Activated CD8-positive, alpha-beta T cell treated with anti-CD3 and anti-CD28 coated beads for 36 hours (primary cell): ENCODE measurements around the gene PDXK. TPM values are rescaled to one million over a fixed set of nuclear protein-coding genes. Genes with fewer than 3 reads are reported as not detected.

Source experiments
- ATAC-seq: fragments of 200-7000 bp; cut with Tn5 transposase; one replicate; pipeline ENCODE4 v1.10.0; 2021; ENCODE audit warnings: mild to moderate bottlenecking, moderate library complexity
- CTCF ChIA-PET: fragments of 350-600 bp; sonication (Branson Sonifier 250); formaldehyde crosslinking; loops from one replicate; lab custom pipeline; 2021; ENCODE audit warnings: antibody characterized with exemption; lab: Charles Lee
- POLR2A ChIA-PET: fragments of 350-600 bp; sonication (Branson Sonifier 250); formaldehyde crosslinking; loops from one replicate; lab custom pipeline; 2021; ENCODE audit warnings: antibody characterized with exemption; lab: Charles Lee
- DNase-seq: peaks from one replicate; pipeline ENCODE4 v3.0.0-alpha.2; 2020
- H3K27ac Mint-ChIP-seq: one replicate; pipeline ENCODE4 v1.8.0; 2021; ENCODE audit warnings: mild to moderate bottlenecking, mixed read lengths
- H3K27me3 Mint-ChIP-seq: one replicate; pipeline ENCODE4 v1.8.0; 2021; ENCODE audit warnings: mixed read lengths
- H3K36me3 Mint-ChIP-seq: one replicate; pipeline ENCODE4 v1.8.0; 2021; ENCODE audit warnings: low read depth, mixed read lengths
- H3K4me1 Mint-ChIP-seq: one replicate; pipeline ENCODE4 v1.8.0; 2021; ENCODE audit warnings: low read depth, mixed read lengths
- H3K4me3 Mint-ChIP-seq: one replicate; pipeline ENCODE4 v1.8.0; 2021; ENCODE audit warnings: mild to moderate bottlenecking, moderate library complexity, mixed read lengths
- H3K9me3 Mint-ChIP-seq: one replicate; pipeline ENCODE4 v1.8.0; 2021; ENCODE audit warnings: mixed read lengths
- intact Hi-C: fragments of 100-400 bp; cut with micrococcal nuclease; formaldehyde crosslinking; loops from one replicate; pipeline ENCODE4 v1.10.0; 2022
- total RNA-seq, 2 experiments: library from RNA; stranded (reverse); gene quantifications; one replicate each; pipeline ENCODE4 v1.2.3, GENCODE V29; 2021
- TF ChIP-seq, protein P1 (sequence below): fragments of 200-600 bp; IDR thresholded peaks from one replicate; pipeline ENCODE4 v1.8.0; 2022; ENCODE audit warnings: antibody characterized with exemption, mild to moderate bottlenecking

The PDXK gene
- total RNA-seq, 2 experiments from 2014 or later, result 118 to 122 TPM

GRCh38 chr21:43754948-43755781, 36.2 kb downstream of the PDXK start:
- no peak for DNase-seq
- TF ChIP-seq, protein P1, sequence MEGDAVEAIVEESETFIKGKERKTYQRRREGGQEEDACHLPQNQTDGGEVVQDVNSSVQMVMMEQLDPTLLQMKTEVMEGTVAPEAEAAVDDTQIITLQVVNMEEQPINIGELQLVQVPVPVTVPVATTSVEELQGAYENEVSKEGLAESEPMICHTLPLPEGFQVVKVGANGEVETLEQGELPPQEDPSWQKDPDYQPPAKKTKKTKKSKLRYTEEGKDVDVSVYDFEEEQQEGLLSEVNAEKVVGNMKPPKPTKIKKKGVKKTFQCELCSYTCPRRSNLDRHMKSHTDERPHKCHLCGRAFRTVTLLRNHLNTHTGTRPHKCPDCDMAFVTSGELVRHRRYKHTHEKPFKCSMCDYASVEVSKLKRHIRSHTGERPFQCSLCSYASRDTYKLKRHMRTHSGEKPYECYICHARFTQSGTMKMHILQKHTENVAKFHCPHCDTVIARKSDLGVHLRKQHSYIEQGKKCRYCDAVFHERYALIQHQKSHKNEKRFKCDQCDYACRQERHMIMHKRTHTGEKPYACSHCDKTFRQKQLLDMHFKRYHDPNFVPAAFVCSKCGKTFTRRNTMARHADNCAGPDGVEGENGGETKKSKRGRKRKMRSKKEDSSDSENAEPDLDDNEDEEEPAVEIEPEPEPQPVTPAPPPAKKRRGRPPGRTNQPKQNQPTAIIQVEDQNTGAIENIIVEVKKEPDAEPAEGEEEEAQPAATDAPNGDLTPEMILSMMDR, result no peak
- intact Hi-C loops, result no loop called here
- H3K27me3 Mint-ChIP-seq, result no peaks in the 10 kb centered on the region
- H3K36me3 Mint-ChIP-seq, result peaks cover 19% of the 10 kb centered on the region
- H3K9me3 Mint-ChIP-seq, result no peaks in the 10 kb centered on the region
- no peak overlapping the region for H3K27ac Mint-ChIP-seq
- H3K4me1 Mint-ChIP-seq, result no peaks in the 10 kb centered on the region
- POLR2A ChIA-PET, result no interaction called here
- H3K4me3 Mint-ChIP-seq, result no peak overlapping the region
- ATAC-seq, result peak; percentile 53
- CTCF ChIA-PET, result no interaction called here

GRCh38 chr21:43755820-43756594, 37.1 kb downstream of the PDXK start:
- ChIA-PET POLR2A (no interaction called here), CTCF (no interaction called here)
- H3K27ac Mint-ChIP-seq, result no peak overlapping the region
- H3K4me3 Mint-ChIP-seq, result no peak overlapping the region
- peaks cover 17% of the 10 kb centered on the region for H3K36me3 Mint-ChIP-seq
- H3K27me3 Mint-ChIP-seq, result no peaks in the 10 kb centered on the region
- ATAC-seq (no peak), DNase-seq (no peak)
- TF ChIP-seq, protein P1, result no peak
- H3K9me3 Mint-ChIP-seq, result no peaks in the 10 kb centered on the region
- intact Hi-C loops, result no loop called here
- no peaks in the 10 kb centered on the region for H3K4me1 Mint-ChIP-seq

GRCh38 chr21:43757601-43758000, 38.7 kb downstream of the PDXK start:
- H3K9me3 Mint-ChIP-seq, result no peaks in the 10 kb centered on the region
- no peaks in the 10 kb centered on the region for H3K27me3 Mint-ChIP-seq
- H3K36me3 Mint-ChIP-seq, result peaks cover 18% of the 10 kb centered on the region
- DNase-seq, result no peak
- CTCF ChIA-PET, result no interaction called here
- POLR2A ChIA-PET, result interaction anchor here (1.2 kb wide), 1 partner anchor 18 kb away, joined by 3 read pairs; no protein-coding TSS in a partner anchor
- H3K27ac Mint-ChIP-seq, result no peak overlapping the region
- TF ChIP-seq, protein P1, result no peak
- ATAC-seq, result no peak
- intact Hi-C loops, result no loop called here
- no peaks in the 10 kb centered on the region for H3K4me1 Mint-ChIP-seq
- no peak overlapping the region for H3K4me3 Mint-ChIP-seq

GRCh38 chr21:43758111-43758641, 39.2 kb downstream of the PDXK start:
- TF ChIP-seq, protein P1, result no peak
- intact Hi-C loops, result no loop called here
- ChIA-PET CTCF (no interaction called here), POLR2A (interaction anchor here (1.2 kb wide), 1 partner anchor 19 kb away, joined by 3 read pairs; no protein-coding TSS in a partner anchor)
- ATAC-seq (no peak), DNase-seq (no peak)
- no peaks in the 10 kb centered on the region for H3K4me1 Mint-ChIP-seq
- no peaks in the 10 kb centered on the region for H3K27me3 Mint-ChIP-seq
- no peak overlapping the region for H3K4me3 Mint-ChIP-seq
- no peaks in the 10 kb centered on the region for H3K9me3 Mint-ChIP-seq
- H3K36me3 Mint-ChIP-seq, result peaks cover 18% of the 10 kb centered on the region
- H3K27ac Mint-ChIP-seq, result no peak overlapping the region
